ENCODE data around the gene PCMT1.
"Not testable (repeated sequence)": the region's sequence is repeated elsewhere in the genome, so short reads cannot be mapped to it uniquely, and the experiment has no call there.

PCMT1 gene

GRCh38 chr6:149820506-149820905 lies 71.0 kb downstream of the PCMT1 start:
- no peak for DNase-seq (ENCODE audit: low spot score)

GRCh38 chr6:149821492-149821891 lies 72.0 kb downstream of the PCMT1 start:
- no peak for DNase-seq (ENCODE audit: low spot score)

- no peak for DNase-seq (ENCODE audit: low spot score)
These were observed 73.5 kb downstream of the PCMT1 start for GRCh38 chr6:149823013-149823412.

- no peak for DNase-seq (ENCODE audit: low spot score)
These were observed 75.8 kb downstream of the PCMT1 start for GRCh38 chr6:149825292-149825691.

- DNase-seq (ENCODE audit: low spot score), result no peak
These were observed 81.3 kb downstream of the PCMT1 start for GRCh38 chr6:149830731-149831307.

- no peak for DNase-seq (ENCODE audit: low spot score)
These were observed 81.8 kb downstream of the PCMT1 start for GRCh38 chr6:149831308-149831820.

- DNase-seq (ENCODE audit: low spot score), result no peak
These were observed 84.1 kb downstream of the PCMT1 start for GRCh38 chr6:149833651-149834050.

GRCh38 chr6:149834513-149835481 lies 85.3 kb downstream of the PCMT1 start:
- DNase-seq (ENCODE audit: low spot score), result peak; percentile 76

- peak; percentile 49 for DNase-seq (ENCODE audit: low spot score)
These were observed 91.0 kb downstream of the PCMT1 start for GRCh38 chr6:149840345-149841075.

GRCh38 chr6:149842331-149842730 lies 92.8 kb downstream of the PCMT1 start:
- no peak for DNase-seq (ENCODE audit: low spot score)

GRCh38 chr6:149843051-149843633 lies 93.6 kb downstream of the PCMT1 start:
- DNase-seq (ENCODE audit: low spot score), result no peak

- not testable (repeated sequence) for DNase-seq (ENCODE audit: low spot score)
These were observed 94.5 kb downstream of the PCMT1 start for GRCh38 chr6:149844036-149844435.

- no peak for DNase-seq (ENCODE audit: low spot score)
These were observed 94.9 kb downstream of the PCMT1 start for GRCh38 chr6:149844480-149844879.

- DNase-seq (ENCODE audit: low spot score), result no peak
These were observed 96.0 kb downstream of the PCMT1 start for GRCh38 chr6:149845549-149845948.

GRCh38 chr6:149846321-149846720 lies 96.8 kb downstream of the PCMT1 start:
- peak; percentile 45 for DNase-seq (ENCODE audit: low spot score)

- no peak for DNase-seq (ENCODE audit: low spot score)
These were observed 98.4 kb downstream of the PCMT1 start for GRCh38 chr6:149847939-149848267.

GRCh38 chr6:149848343-149848742 lies 98.8 kb downstream of the PCMT1 start:
- DNase-seq (ENCODE audit: low spot score), result not testable (repeated sequence)

- DNase-seq (ENCODE audit: low spot score), result no peak
These were observed 102.0 kb downstream of the PCMT1 start for GRCh38 chr6:149851461-149852110.

GRCh38 chr6:149852180-149852579 lies 102.6 kb downstream of the PCMT1 start:
- no peak for DNase-seq (ENCODE audit: low spot score)

GRCh38 chr6:149852881-149853280 lies 103.3 kb downstream of the PCMT1 start:
- no peak for DNase-seq (ENCODE audit: low spot score)

GRCh38 chr6:149854017-149854416 lies 104.5 kb downstream of the PCMT1 start:
- not testable (repeated sequence) for DNase-seq (ENCODE audit: low spot score)

GRCh38 chr6:149854532-149854931 lies 105.0 kb downstream of the PCMT1 start:
- no peak for DNase-seq (ENCODE audit: low spot score)
